K562 (cell line): ENCODE measurements around the gene ZBTB16. TPM values are rescaled to one million over a fixed set of nuclear protein-coding genes. Genes with fewer than 3 reads are reported as not detected.

ENCODE experiments used
- ATAC-seq: fragments of 200-7000 bp; cut with Tn5 transposase; 3 replicates; pipeline ENCODE4 v1.9.1; 2020; ENCODE audit warnings: moderate library complexity
- BruUV-seq: library from RNA; stranded (reverse); fragments of 400-500 nt; replicated peaks from 2 replicates; lab custom pipeline; 2021; lab: Mats Ljungman, UMichigan
- CTCF ChIA-PET: fragments of 300-600 bp; formaldehyde crosslinking; extraction: SDS; loops from one replicate; lab custom pipeline; 2021; ENCODE audit warnings: low intra/inter-chr PET ratio; lab: Yijun Ruan, JAX
- POLR2A ChIA-PET: fragments of 300-600, 350-650 bp; sonication (Branson Sonifier 250); formaldehyde crosslinking; extraction: SDS; loops from one replicate; lab custom pipeline; 2021; ENCODE audit warnings: antibody characterized with exemption, inconsistent platforms; lab: Yijun Ruan, JAX
- DNase-seq, 4 experiments: peaks; one replicate each; pipeline versions ENCODE4 v3.0.0 to v3.0.0-alpha.2; 2011 to 2018; ENCODE audit warnings: low spot score in 3 of 4, mixed read lengths in 3 of 4; ENCODE audit errors: extremely low read depth in 1 of 4
- FAIRE-seq: peaks from 2 replicates; lab custom pipeline; 2011; peaks lifted over from hg19 to GRCh38; lab: Jason Lieb, UNC
- H2AFZ ChIP-seq: 2 replicates; pipeline ENCODE4 v1.6.0; 2011; ENCODE audit warnings: low read depth, low read length, control low read depth, inconsistent platforms
- H3K27ac ChIP-seq: fragments of 200-600 bp; 3 replicates; pipeline ENCODE4 v1.8.0; 2011; ENCODE audit warnings: low read depth, mild to moderate bottlenecking, control low read depth, inconsistent platforms, low read length, moderate library complexity, mixed read lengths; ENCODE audit errors: extremely low read depth
- H3K27me3 ChIP-seq, 2 experiments: fragments of 300-600 bp in 1 of 2; 2 replicates in 1 of 2; 3 replicates in 1 of 2; pipeline versions ENCODE4 v1.6.0 to v1.8.0; 2011; ENCODE audit warnings: inconsistent platforms in 2 of 2, low read length in 2 of 2, mild to moderate bottlenecking in 1 of 2, mixed read lengths in 1 of 2, moderate library complexity in 1 of 2; ENCODE audit not compliant: control insufficient read depth in 2 of 2, insufficient read depth in 2 of 2
- H3K36me3 ChIP-seq: fragments of 300-600 bp; 3 replicates; pipeline ENCODE4 v1.8.0; 2011; ENCODE audit warnings: mild to moderate bottlenecking, low read length, inconsistent platforms; ENCODE audit not compliant: control insufficient read depth, insufficient read depth
- H3K4me1 ChIP-seq, 2 experiments: fragments of 200-600 bp in 1 of 2; replicated peaks in 1 of 2; 2 replicates in 1 of 2; 3 replicates in 1 of 2; pipeline versions ENCODE4 v1.5.1 to v1.8.0; 2011; ENCODE audit warnings: inconsistent platforms in 2 of 2, low read length in 2 of 2, mild to moderate bottlenecking in 1 of 2, mixed read lengths in 1 of 2, moderate library complexity in 1 of 2; ENCODE audit not compliant: control insufficient read depth in 2 of 2, insufficient read depth in 2 of 2
- H3K4me2 ChIP-seq: 2 replicates; pipeline ENCODE4 v1.6.1; 2011; ENCODE audit warnings: low read length, control low read depth, inconsistent platforms, mixed read lengths; ENCODE audit not compliant: insufficient read depth
- H3K4me3 ChIP-seq: fragments of 200-600 bp; sonication (generic), shearing (Covaris generic); 2 replicates; pipeline ENCODE4 v1.5.1; 2016; ENCODE audit warnings: control low read depth, inconsistent platforms
- H3K79me2 ChIP-seq: fragments of 200-600 bp; 3 replicates; pipeline ENCODE4 v1.8.0; 2011; ENCODE audit warnings: low read length, inconsistent platforms; ENCODE audit not compliant: control insufficient read depth, insufficient read depth
- H3K9ac ChIP-seq, 2 experiments: 2 replicates each; pipeline versions ENCODE4 v1.6.0 to v1.6.1; 2011; ENCODE audit warnings: low read depth in 2 of 2, low read length in 2 of 2, control low read depth in 1 of 2, inconsistent platforms in 1 of 2, mild to moderate bottlenecking in 1 of 2, mixed read lengths in 1 of 2; ENCODE audit not compliant: insufficient read depth in 1 of 2
- H3K9me1 ChIP-seq: one replicate; pipeline ENCODE4 v1.6.0; 2011; ENCODE audit warnings: inconsistent platforms, mild to moderate bottlenecking, low read length, moderate library complexity; ENCODE audit not compliant: control insufficient read depth, insufficient read depth
- H3K9me3 ChIP-seq: replicated peaks from 2 replicates; pipeline ENCODE4 v1.5.1; 2011; ENCODE audit warnings: low read depth, low read length, inconsistent platforms; ENCODE audit not compliant: control insufficient read depth, insufficient read depth
- H4K20me1 ChIP-seq: replicated peaks from 2 replicates; pipeline ENCODE4 v1.6.1; 2011; ENCODE audit warnings: low read length, inconsistent platforms, mixed read lengths; ENCODE audit not compliant: control insufficient read depth, insufficient read depth
- BRD4 ChIP-seq: fragments of 200-600 bp; sonication (generic); IDR thresholded peaks from 2 replicates; pipeline ENCODE4 v1.6.1; 2017; ENCODE audit warnings: inconsistent platforms
- CHAMP1 ChIP-seq: fragments of 450-650 bp; IDR thresholded peaks from 2 replicates; pipeline ENCODE4 v1.6.1; 2016; ENCODE audit warnings: mild to moderate bottlenecking
- DNMT1 ChIP-seq: fragments of 450-650 bp; IDR thresholded peaks from 2 replicates; pipeline ENCODE4 v1.6.1; 2016; ENCODE audit warnings: antibody characterized with exemption, mild to moderate bottlenecking
- GTF2F1 ChIP-seq: IDR thresholded peaks from 2 replicates; pipeline ENCODE4 v1.6.1; 2011; ENCODE audit warnings: low read depth, low read length, improper control_type of control experiment
- MCM2 ChIP-seq: fragments of 450-650 bp; IDR thresholded peaks from 2 replicates; pipeline ENCODE4 v1.6.1; 2017; ENCODE audit warnings: low read depth, mild to moderate bottlenecking
- MECOM ChIP-seq: fragments of 250-450 bp; sonication (Bioruptor Pico); IDR thresholded peaks from 2 replicates; pipeline ENCODE4 v1.8.0; 2022; ENCODE audit warnings: inconsistent platforms
- NRF1 ChIP-seq, 2 experiments: fragments of 450-650 bp; IDR thresholded peaks in 1 of 2; conservative IDR thresholded peaks in 1 of 2; 2 replicates each; pipeline ENCODE4 v1.6.1; 2014; ENCODE audit warnings: mild to moderate bottlenecking in 2 of 2
- POLR2AphosphoS5 ChIP-seq: IDR thresholded peaks from 2 replicates; pipeline ENCODE4 v1.6.1; 2011; ENCODE audit warnings: mild to moderate bottlenecking, low read depth, low read length, moderate library complexity; ENCODE audit not compliant: control insufficient read depth, insufficient read depth
- RBBP5 ChIP-seq: fragments of 200-600 bp; sonication (generic); IDR thresholded peaks from 2 replicates; pipeline ENCODE4 v1.6.1; 2012; ENCODE audit warnings: borderline replicate concordance, mild to moderate bottlenecking, low read length, control low read depth, inconsistent platforms; ENCODE audit not compliant: insufficient read depth, poor library complexity, severe bottlenecking
- THRAP3 ChIP-seq: fragments of 450-650 bp; IDR thresholded peaks from 2 replicates; pipeline ENCODE4 v1.6.1; 2016; ENCODE audit warnings: mild to moderate bottlenecking, inconsistent platforms, borderline replicate concordance
- ZNF175 ChIP-seq: fragments of 200-800 bp; sonication (Bioruptor generic); IDR thresholded peaks from 2 replicates; pipeline ENCODE4 v1.6.1; 2016; ENCODE audit warnings: low read depth, mild to moderate bottlenecking, missing genetic modification characterization, missing compliant biosample characterization
- ZNF347 ChIP-seq: fragments of 450-650 bp; formaldehyde crosslinking; IDR thresholded peaks from 2 replicates; pipeline ENCODE4 v1.4.0; 2020; ENCODE audit warnings: low read depth, mild to moderate bottlenecking, moderate library complexity
- WGBS: fragments of 100-300 bp; shearing (Covaris generic); methylation state at CpG from one replicate; pipeline ENCODE4 v1.1.6; 2016; ENCODE audit warnings: low coverage, mixed read lengths; ENCODE audit not compliant: insufficient coverage; ENCODE audit errors: missing lambda C conversion rate; 5-methylcytosine and 5-hydroxymethylcytosine counted together
- in situ Hi-C: fragments of 300-500 bp; cut with MboI; formaldehyde crosslinking; loops from 4 replicates; pipeline ENCODE4 v1.15.0; 2018; ENCODE audit warnings: inconsistent platforms, mixed read lengths
- intact Hi-C: fragments of 100-400 bp; cut with micrococcal nuclease; formaldehyde crosslinking; loops from 2 replicates; pipeline ENCODE4 v1.14.2; 2022
- polyA plus RNA-seq, 8 experiments: library from polyadenylated mRNA; depleted of rRNA in 4 of 8; stranded (reverse) in 5 of 8; unstranded in 3 of 8; fragments of >200 nt; fragmentation: Nextera tagmentation in 2 of 8; fragmentation: Illumina TruSeq in 1 of 8; extraction: Ambion mirVana in 2 of 8; extraction: Trizol in 1 of 8; gene quantifications; 2 replicates each; pipeline versions ENCODE4 v1.2.1 to v1.2.3, GENCODE V29; 2011 to 2014; ENCODE audit warnings: inconsistent platforms in 1 of 8, missing spikeins in 1 of 8
- total RNA-seq, 7 experiments: library from RNA; depleted of rRNA in 6 of 7; stranded (reverse); fragments of >200 nt in 6 of 7; fragmentation: Illumina TruSeq in 2 of 7; extraction: Trizol in 2 of 7; gene quantifications; 2 replicates each; pipeline versions ENCODE4 v1.2.1 to v1.2.3, GENCODE V29; 2011 to 2021; ENCODE audit warnings: low replicate concordance in 1 of 7
- TF ChIP-seq, protein P1 (sequence below): fragments of 200-800 bp; sonication (Bioruptor generic); IDR thresholded peaks from 2 replicates; pipeline ENCODE4 v1.6.1; 2016; ENCODE audit warnings: missing genetic modification characterization, missing compliant biosample characterization

The ZBTB16 gene
- total and polyA plus RNA-seq, 9 of the 15 experiments (the other 6 are each of a cell fraction or from before 2014, with no cell fraction given): 0.06 to 0.40 (median 0.24) TPM; not detected in 4

- TF ChIP-seq DNMT1 (no peak), MCM2 (no peak), CHAMP1 (no peak), ZNF347 (CRISPR knock-in tag) (no peak)
Measured at GRCh38 chr11:114087025-114087424, 27.5 kb downstream of the ZBTB16 start (continued).

DNA sequence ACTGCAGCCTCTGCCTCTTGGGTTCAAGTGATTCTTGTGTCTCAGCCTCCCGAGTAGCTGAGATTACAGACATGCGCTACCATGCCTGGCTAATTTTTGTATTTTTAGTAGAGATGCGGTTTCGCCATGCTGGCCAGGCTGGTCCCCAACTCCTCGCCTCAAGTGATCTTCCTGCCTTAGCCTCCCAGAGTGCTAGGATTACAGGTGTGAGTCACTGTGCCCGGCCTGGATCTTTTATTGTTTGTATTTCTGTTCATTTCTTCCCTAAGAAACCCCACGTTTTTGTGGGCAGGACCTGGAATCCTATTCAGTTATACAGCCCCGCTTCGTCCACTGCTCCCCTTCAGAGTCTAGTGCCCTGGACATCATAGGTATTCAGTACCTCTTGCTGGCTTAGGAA lies 28.7 kb downstream of the ZBTB16 start:
- FAIRE-seq: no peak
- TF ChIP-seq, protein P1, sequence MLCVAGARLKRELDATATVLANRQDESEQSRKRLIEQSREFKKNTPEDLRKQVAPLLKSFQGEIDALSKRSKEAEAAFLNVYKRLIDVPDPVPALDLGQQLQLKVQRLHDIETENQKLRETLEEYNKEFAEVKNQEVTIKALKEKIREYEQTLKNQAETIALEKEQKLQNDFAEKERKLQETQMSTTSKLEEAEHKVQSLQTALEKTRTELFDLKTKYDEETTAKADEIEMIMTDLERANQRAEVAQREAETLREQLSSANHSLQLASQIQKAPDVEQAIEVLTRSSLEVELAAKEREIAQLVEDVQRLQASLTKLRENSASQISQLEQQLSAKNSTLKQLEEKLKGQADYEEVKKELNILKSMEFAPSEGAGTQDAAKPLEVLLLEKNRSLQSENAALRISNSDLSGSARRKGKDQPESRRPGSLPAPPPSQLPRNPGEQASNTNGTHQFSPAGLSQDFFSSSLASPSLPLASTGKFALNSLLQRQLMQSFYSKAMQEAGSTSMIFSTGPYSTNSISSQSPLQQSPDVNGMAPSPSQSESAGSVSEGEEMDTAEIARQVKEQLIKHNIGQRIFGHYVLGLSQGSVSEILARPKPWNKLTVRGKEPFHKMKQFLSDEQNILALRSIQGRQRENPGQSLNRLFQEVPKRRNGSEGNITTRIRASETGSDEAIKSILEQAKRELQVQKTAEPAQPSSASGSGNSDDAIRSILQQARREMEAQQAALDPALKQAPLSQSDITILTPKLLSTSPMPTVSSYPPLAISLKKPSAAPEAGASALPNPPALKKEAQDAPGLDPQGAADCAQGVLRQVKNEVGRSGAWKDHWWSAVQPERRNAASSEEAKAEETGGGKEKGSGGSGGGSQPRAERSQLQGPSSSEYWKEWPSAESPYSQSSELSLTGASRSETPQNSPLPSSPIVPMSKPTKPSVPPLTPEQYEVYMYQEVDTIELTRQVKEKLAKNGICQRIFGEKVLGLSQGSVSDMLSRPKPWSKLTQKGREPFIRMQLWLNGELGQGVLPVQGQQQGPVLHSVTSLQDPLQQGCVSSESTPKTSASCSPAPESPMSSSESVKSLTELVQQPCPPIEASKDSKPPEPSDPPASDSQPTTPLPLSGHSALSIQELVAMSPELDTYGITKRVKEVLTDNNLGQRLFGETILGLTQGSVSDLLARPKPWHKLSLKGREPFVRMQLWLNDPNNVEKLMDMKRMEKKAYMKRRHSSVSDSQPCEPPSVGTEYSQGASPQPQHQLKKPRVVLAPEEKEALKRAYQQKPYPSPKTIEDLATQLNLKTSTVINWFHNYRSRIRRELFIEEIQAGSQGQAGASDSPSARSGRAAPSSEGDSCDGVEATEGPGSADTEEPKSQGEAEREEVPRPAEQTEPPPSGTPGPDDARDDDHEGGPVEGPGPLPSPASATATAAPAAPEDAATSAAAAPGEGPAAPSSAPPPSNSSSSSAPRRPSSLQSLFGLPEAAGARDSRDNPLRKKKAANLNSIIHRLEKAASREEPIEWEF (CRISPR knock-in tag): no peak
- no peak for TF ChIP-seq BRD4
- TF ChIP-seq MECOM (CRISPR knock-in tag): no peak
- no peak for TF ChIP-seq THRAP3
- TF ChIP-seq NRF1 (conservative IDR thresholded peaks at IDR 0.05 in 1 of 2, IDR thresholded peaks at IDR 0.05 in 1 of 2): no peak
- TF ChIP-seq ZNF175: no peak
- no peak for TF ChIP-seq POLR2AphosphoS5
- TF ChIP-seq GTF2F1: no peak
- no peak for TF ChIP-seq RBBP5

More for the DNA sequence above, 28.7 kb downstream of the ZBTB16 start:
- no peak overlapping the region for H3K9ac ChIP-seq
- peaks cover 4 to 30% of the 10 kb centered on the region in 2 experiments; a peak in 3 of 5 replicates for H3K27me3 ChIP-seq
- no peak overlapping the region for H3K4me3 ChIP-seq
- no peaks in the 10 kb centered on the region for H3K36me3 ChIP-seq
- intact Hi-C loops: no loop called here
- BruUV-seq: no TSS peak
- ATAC-seq: no peak
- ChIA-PET POLR2A (no interaction called here), CTCF (no interaction called here)
- 23% methylated on average over 9 of the region's 9 CpGs for WGBS
- no peak overlapping the region for H3K4me2 ChIP-seq
- no peak overlapping the region for H3K27ac ChIP-seq
- H4K20me1 ChIP-seq: no peaks in the 10 kb centered on the region
- in situ Hi-C loops: no loop called here
- no peaks in the 10 kb centered on the region for H3K79me2 ChIP-seq
- H3K9me1 ChIP-seq: no peaks in the 10 kb centered on the region
- no peaks in the 10 kb centered on the region for H3K9me3 ChIP-seq
- H3K4me1 ChIP-seq: peaks cover 4 to 7% of the 10 kb centered on the region in 2 experiments; a peak in 3 of 5 replicates
- no peak overlapping the region for H2AFZ ChIP-seq
- no peak for DNase-seq
